ENCODE measurements around the gene GMDS. TPM values are rescaled to one million over a fixed set of nuclear protein-coding genes. Genes with fewer than 3 reads are reported as not detected.

The GMDS gene
- total and polyA plus RNA-seq, 2 of the 13 experiments (the other 11 are each of a cell fraction or from before 2014, with no cell fraction given), result 64.4 to 112 TPM

DNA sequence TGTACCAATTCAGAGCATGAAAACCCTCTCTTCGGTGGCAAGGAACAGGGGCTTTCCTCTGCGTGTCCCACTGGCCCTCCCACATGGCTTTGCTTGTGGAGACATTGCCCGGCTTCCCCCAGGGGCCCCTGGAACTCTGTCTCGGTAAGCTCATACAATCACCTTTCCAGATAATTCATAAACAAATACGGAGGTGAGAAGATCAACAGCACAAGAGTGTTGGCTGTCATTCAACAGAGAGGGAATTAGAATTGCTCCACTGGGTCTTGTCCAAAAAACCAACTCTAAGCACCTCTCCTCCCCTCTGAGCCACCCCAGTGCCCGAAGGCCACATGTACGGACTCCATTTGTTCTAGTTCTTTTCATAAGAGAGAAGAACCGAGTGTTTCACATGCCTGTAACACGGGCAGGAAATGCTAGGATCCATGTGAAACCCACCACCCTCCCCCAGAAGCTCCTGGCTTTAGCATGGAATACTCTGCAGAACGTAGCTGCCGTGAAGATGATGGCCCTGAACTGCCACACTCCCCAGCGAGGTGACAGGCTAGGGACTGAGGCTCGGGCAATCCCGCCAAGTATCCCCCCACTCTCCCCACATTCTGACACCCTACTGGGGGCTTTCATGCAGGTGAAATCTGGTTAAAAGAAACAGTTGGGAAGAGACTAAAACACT is 660.3 kb downstream of the GMDS start:
- Histone ChIP-seq H3K36me3 (replicated peaks in 1 of 2; ENCODE audit: control insufficient read depth in 1 of 2, insufficient read depth in 2 of 2, low read length in 2 of 2) (no peaks in the 10 kb centered on the region), H3K9me3 (ENCODE audit: low read length) (no peaks in the 10 kb centered on the region), H3K4me3 (replicated peaks in 1 of 3; ENCODE audit: insufficient read depth in 1 of 3, low read depth in 2 of 3, low read length in 3 of 3) (no peak overlapping the region), H3K27me3 (ENCODE audit: control insufficient read depth in 1 of 2, insufficient read depth in 2 of 2, low read length in 2 of 2) (peaks cover 4 to 15% of the 10 kb centered on the region in 2 experiments; a peak in 2 of 5 replicates), H4K20me1 (ENCODE audit: insufficient read depth, low read length) (no peaks in the 10 kb centered on the region), H3K4me1 (ENCODE audit: insufficient read depth, low read length) (peaks cover 16% of the 10 kb centered on the region), H2AFZ (ENCODE audit: low read length) (no peak overlapping the region), H3K27ac (ENCODE audit: extremely low read length, insufficient read depth, low read length) (no peak overlapping the region), H3K4me2 (ENCODE audit: low read depth, low read length) (no peak overlapping the region), H3K9ac (ENCODE audit: insufficient read depth, low read depth, low read length) (no peak overlapping the region), H3K79me2 (ENCODE audit: insufficient read depth, low read length) (no peaks in the 10 kb centered on the region)
- in situ Hi-C loops (cut with HindIII; ENCODE audit: extremely low pct_ligation_motif_present, low pct_unique_long_range_greater_than_20kb) (no loop called here), intact Hi-C loops (cut with micrococcal nuclease; ENCODE audit: unreplicated experiment) (no loop called here)
- 48% methylated on average over 14 of the region's 14 CpGs for WGBS (ENCODE audit: low lambda C conversion rate)
- ChIA-PET CTCF (ENCODE audit: low intra/inter-chr PET ratio, low total read pairs) (no interaction called here), POLR2A (no interaction called here)
- FAIRE-seq, result no peak
- ATAC-seq, result no peak
- no TSS peak for BruUV-seq (replicated peaks)
- TF ChIP-seq ZBTB49 (CRISPR knock-in tag; IDR thresholded peaks at IDR 0.05; ENCODE audit: borderline replicate concordance), result no peak
- TF ChIP-seq ZSCAN29 (CRISPR knock-in tag; conservative IDR thresholded peaks at IDR 0.05), result no peak
- TF ChIP-seq, protein P1, sequence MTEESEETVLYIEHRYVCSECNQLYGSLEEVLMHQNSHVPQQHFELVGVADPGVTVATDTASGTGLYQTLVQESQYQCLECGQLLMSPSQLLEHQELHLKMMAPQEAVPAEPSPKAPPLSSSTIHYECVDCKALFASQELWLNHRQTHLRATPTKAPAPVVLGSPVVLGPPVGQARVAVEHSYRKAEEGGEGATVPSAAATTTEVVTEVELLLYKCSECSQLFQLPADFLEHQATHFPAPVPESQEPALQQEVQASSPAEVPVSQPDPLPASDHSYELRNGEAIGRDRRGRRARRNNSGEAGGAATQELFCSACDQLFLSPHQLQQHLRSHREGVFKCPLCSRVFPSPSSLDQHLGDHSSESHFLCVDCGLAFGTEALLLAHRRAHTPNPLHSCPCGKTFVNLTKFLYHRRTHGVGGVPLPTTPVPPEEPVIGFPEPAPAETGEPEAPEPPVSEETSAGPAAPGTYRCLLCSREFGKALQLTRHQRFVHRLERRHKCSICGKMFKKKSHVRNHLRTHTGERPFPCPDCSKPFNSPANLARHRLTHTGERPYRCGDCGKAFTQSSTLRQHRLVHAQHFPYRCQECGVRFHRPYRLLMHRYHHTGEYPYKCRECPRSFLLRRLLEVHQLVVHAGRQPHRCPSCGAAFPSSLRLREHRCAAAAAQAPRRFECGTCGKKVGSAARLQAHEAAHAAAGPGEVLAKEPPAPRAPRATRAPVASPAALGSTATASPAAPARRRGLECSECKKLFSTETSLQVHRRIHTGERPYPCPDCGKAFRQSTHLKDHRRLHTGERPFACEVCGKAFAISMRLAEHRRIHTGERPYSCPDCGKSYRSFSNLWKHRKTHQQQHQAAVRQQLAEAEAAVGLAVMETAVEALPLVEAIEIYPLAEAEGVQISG (CRISPR knock-in tag; IDR thresholded peaks at IDR 0.05), result no peak
- TF ChIP-seq CBX5 (CRISPR knock-in tag; IDR thresholded peaks at IDR 0.05; ENCODE audit: borderline replicate concordance), result no peak
- TF ChIP-seq TSC22D2 (CRISPR knock-in tag; IDR thresholded peaks at IDR 0.05; ENCODE audit: borderline replicate concordance), result no peak
- TF ChIP-seq, protein P2, sequence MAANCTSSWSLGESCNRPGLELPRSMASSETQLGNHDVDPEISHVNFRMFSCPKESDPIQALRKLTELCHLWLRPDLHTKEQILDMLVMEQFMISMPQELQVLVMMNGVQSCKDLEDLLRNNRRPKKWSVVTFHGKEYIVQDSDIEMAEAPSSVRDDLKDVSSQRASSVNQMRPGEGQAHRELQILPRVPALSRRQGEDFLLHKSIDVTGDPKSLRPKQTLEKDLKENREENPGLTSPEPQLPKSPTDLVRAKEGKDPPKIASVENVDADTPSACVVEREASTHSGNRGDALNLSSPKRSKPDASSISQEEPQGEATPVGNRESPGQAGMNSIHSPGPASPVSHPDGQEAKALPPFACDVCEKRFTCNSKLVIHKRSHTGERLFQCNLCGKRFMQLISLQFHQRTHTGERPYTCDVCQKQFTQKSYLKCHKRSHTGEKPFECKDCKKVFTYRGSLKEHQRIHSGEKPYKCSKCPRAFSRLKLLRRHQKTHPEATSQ (CRISPR knock-in tag; IDR thresholded peaks at IDR 0.05; ENCODE audit: borderline replicate concordance), result no peak
- no peak for TF ChIP-seq ZNF224 (CRISPR knock-in tag; IDR thresholded peaks at IDR 0.05)
- no peak for TF ChIP-seq ZNF737 (CRISPR knock-in tag; IDR thresholded peaks at IDR 0.05; ENCODE audit: borderline replicate concordance)
- TF ChIP-seq HDAC2 (CRISPR knock-in tag; IDR thresholded peaks at IDR 0.05), result no peak
- TF ChIP-seq, protein P3, sequence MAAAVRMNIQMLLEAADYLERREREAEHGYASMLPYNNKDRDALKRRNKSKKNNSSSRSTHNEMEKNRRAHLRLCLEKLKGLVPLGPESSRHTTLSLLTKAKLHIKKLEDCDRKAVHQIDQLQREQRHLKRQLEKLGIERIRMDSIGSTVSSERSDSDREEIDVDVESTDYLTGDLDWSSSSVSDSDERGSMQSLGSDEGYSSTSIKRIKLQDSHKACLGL (CRISPR knock-in tag; IDR thresholded peaks at IDR 0.05), result no peak
- TF ChIP-seq SMAD3 (CRISPR knock-in tag; IDR thresholded peaks at IDR 0.05), result no peak
- no peak for TF ChIP-seq ZNF572 (CRISPR knock-in tag; IDR thresholded peaks at IDR 0.05)
- no peak for DNase-seq (ENCODE audit: low spot score)
